Brain microvascular endothelial cell (primary cell): ENCODE measurements around the gene NFIC.
A peak's percentile ranks its signal among the peaks of the same experiment; 100 is the strongest.
"Not testable (repeated sequence)": the region's sequence is repeated elsewhere in the genome, so short reads cannot be mapped to it uniquely, and the experiment has no call there.

Source experiments
- DNase-seq: peaks from one replicate; pipeline ENCODE4 v3.0.0-alpha.2; 2020
- H3K27ac ChIP-seq: fragments of 250-450 bp; sonication (Bioruptor Pico); 2 replicates; pipeline ENCODE4 v1.5.1; 2020; ENCODE audit warnings: mild to moderate bottlenecking, moderate library complexity
- H3K27me3 ChIP-seq: fragments of 250-450 bp; sonication (Bioruptor Pico); replicated peaks from 2 replicates; pipeline ENCODE4 v1.5.1; 2020; ENCODE audit warnings: mild to moderate bottlenecking
- H3K36me3 ChIP-seq: fragments of 250-450 bp; sonication (Bioruptor Pico); replicated peaks from 2 replicates; pipeline ENCODE4 v1.5.1; 2020; ENCODE audit warnings: mild to moderate bottlenecking
- H3K4me3 ChIP-seq: 2 replicates; pipeline ENCODE4 v1.5.1; 2011; ENCODE audit warnings: low read depth, mild to moderate bottlenecking, control low read depth, low read length, moderate library complexity
- in situ Hi-C: cut with HindIII; loops from 2 replicates; pipeline ENCODE4 v1.10.0; 2017; ENCODE audit warnings: low sequenced_read_pairs, low pct_ligation_motif_present
- TF ChIP-seq, protein P1 (sequence below): IDR thresholded peaks from 2 replicates; pipeline ENCODE4 v1.5.1; 2011; ENCODE audit warnings: low read depth, mild to moderate bottlenecking, moderate library complexity, low read length, control low read depth, inconsistent platforms; ENCODE audit errors: missing control alignments

Gene NFIC

GRCh38 chr19:3448616-3449334 is 82.4 kb downstream of the NFIC start:
- H3K4me3 ChIP-seq = no peak overlapping the region
- peaks cover 55% of the 10 kb centered on the region for H3K36me3 ChIP-seq

GRCh38 chr19:3450796-3451411 is 84.5 kb downstream of the NFIC start:
- no peak overlapping the region for H3K4me3 ChIP-seq
- H3K27me3 ChIP-seq = no peaks in the 10 kb centered on the region
- peaks cover 60% of the 10 kb centered on the region for H3K36me3 ChIP-seq
- peak; percentile 100 for DNase-seq
- TF ChIP-seq, protein P1, sequence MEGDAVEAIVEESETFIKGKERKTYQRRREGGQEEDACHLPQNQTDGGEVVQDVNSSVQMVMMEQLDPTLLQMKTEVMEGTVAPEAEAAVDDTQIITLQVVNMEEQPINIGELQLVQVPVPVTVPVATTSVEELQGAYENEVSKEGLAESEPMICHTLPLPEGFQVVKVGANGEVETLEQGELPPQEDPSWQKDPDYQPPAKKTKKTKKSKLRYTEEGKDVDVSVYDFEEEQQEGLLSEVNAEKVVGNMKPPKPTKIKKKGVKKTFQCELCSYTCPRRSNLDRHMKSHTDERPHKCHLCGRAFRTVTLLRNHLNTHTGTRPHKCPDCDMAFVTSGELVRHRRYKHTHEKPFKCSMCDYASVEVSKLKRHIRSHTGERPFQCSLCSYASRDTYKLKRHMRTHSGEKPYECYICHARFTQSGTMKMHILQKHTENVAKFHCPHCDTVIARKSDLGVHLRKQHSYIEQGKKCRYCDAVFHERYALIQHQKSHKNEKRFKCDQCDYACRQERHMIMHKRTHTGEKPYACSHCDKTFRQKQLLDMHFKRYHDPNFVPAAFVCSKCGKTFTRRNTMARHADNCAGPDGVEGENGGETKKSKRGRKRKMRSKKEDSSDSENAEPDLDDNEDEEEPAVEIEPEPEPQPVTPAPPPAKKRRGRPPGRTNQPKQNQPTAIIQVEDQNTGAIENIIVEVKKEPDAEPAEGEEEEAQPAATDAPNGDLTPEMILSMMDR = no peak
- peak overlapping the region; percentile 89 for H3K27ac ChIP-seq
- in situ Hi-C loops = no loop called here

More at GRCh38 chr19:3448616-3449334, 82.4 kb downstream of the NFIC start:
- Histone ChIP-seq H3K27ac (no peak overlapping the region), H3K27me3 (no peaks in the 10 kb centered on the region)
- in situ Hi-C loops = no loop called here
- no peak for DNase-seq
- TF ChIP-seq, protein P1 = no peak

GRCh38 chr19:3451451-3451866 is 85.1 kb downstream of the NFIC start:
- H3K27me3 ChIP-seq = no peaks in the 10 kb centered on the region
- peak overlapping the region; percentile 89 for H3K27ac ChIP-seq
- TF ChIP-seq, protein P1 = no peak
- DNase-seq = no peak
- H3K4me3 ChIP-seq = no peak overlapping the region
- in situ Hi-C loops = no loop called here
- peaks cover 59% of the 10 kb centered on the region for H3K36me3 ChIP-seq

DNA sequence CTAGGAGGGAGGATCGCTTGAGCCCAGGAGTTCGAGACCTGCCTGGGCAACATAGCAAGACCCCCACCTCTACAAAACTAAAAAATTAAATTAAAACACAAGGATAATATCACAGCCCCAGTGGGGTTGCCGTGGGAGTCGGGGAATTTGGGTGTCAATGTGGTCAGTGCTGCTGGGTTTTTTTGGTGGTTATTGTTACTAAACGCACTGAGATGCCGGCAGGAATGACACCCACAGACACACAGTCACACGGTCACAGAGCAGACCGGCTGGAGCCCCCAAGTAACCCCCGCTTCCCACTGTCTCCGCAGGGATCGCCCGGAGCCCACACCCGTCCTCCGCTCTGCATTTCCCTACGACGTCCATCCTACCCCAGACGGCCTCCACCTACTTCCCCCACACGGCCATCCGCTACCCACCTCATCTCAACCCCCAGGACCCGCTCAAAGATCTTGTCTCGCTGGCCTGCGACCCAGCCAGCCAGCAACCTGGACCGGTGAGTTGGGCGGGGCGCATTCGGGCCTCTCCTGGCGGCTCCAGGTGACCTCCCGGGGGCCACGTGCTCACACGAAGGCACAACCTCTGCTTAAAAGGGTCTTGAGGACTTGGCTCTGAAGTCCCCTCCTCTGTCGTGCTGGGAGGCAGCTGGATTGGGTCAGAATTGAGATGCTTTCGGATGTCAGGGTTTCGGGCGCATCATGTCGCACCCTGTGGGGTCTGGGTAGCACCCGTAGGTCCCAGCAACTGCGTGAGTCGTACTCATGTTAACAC is 86.0 kb downstream of the NFIC start:
- Histone ChIP-seq H3K27ac (peak overlapping the region; percentile 89), H3K36me3 (peaks cover 61% of the 10 kb centered on the region), H3K4me3 (no peak overlapping the region), H3K27me3 (no peaks in the 10 kb centered on the region)
- no peak for DNase-seq
- TF ChIP-seq, protein P1 = no peak
- in situ Hi-C loops = no loop called here

DNA sequence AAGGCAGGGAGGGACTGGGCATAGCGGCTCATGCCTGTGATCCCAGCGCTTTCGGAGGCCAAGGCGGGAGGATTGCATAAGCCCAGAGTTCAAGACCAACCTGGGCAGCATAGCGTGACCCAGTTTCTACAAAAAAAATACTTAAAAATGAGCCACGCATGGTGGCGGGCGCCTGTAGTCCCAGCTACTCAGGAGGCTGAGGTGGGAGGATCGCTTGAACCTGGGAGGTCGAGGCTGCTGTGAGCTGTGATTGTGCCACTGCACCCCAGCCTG is 86.5 kb downstream of the NFIC start:
- H3K36me3 ChIP-seq = peaks cover 61% of the 10 kb centered on the region
- H3K27ac ChIP-seq, in situ Hi-C loops: not testable (repeated sequence)

GRCh38 chr19:3453840-3454239 is 87.5 kb downstream of the NFIC start:
- in situ Hi-C loops = no loop called here
- H3K36me3 ChIP-seq = peaks cover 56% of the 10 kb centered on the region
- DNase-seq = no peak
- no peaks in the 10 kb centered on the region for H3K27me3 ChIP-seq
- no peak overlapping the region for H3K4me3 ChIP-seq
- H3K27ac ChIP-seq = no peak overlapping the region
- TF ChIP-seq, protein P1 = no peak

More for the DNA sequence above, 86.5 kb downstream of the NFIC start:
- not testable (repeated sequence) for H3K4me3 ChIP-seq, H3K27me3 ChIP-seq, DNase-seq
